T-helper 1 cell treated with Interleukin-12 subunit alpha and Interleukin-12 subunit beta and Interleukin-4 antibody, amounts not matched to agents 30 ng/mL and 1 ng/mL, for 36 hours (primary cell): Measurements from ENCODE around the gene AFDN. TPM values are rescaled to one million over a fixed set of nuclear protein-coding genes. Genes with fewer than 3 reads are reported as not detected.
"Not testable (repeated sequence)": the region's sequence is repeated elsewhere in the genome, so short reads cannot be mapped to it uniquely, and the experiment has no call there.

Experiments
- intact Hi-C: fragments of 100-400 bp; cut with micrococcal nuclease; formaldehyde crosslinking; loops from one replicate; pipeline ENCODE4 v1.15.1; 2024
- total RNA-seq: library from RNA; stranded (reverse); gene quantifications from 2 replicates; pipeline ENCODE4 v1.2.3, GENCODE V29; 2022

The AFDN gene
- total RNA-seq, 1 donor from 2014 or later = 77.7 TPM

DNA sequence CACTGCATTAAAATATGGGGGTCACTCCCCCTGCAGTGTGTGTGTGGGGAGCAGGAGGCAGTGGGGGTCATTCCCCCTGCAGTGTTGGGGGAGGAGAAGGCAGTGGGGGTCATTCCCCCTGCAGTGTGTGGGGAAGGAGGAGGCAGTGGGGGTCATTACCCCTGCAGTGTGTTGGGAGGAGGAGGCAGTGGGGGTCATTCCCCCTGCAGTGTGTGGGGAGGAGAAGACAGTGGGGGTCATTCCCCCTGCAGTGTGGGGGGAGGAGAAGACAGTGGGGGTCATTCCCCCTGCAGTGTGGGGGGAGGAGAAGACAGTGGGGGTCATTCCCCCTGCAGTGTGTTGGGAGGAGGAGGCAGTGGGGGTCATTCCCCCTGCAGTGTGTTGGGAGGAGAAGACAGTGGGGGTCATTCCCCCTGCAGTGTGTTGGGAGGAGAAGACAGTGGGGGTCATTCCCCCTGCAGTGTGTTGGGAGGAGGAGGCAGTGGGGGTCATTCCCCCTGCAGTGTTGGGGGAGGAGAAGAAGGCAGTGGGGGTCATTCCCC is 149.5 kb downstream of the AFDN start:
- intact Hi-C loops = not testable (repeated sequence)

DNA sequence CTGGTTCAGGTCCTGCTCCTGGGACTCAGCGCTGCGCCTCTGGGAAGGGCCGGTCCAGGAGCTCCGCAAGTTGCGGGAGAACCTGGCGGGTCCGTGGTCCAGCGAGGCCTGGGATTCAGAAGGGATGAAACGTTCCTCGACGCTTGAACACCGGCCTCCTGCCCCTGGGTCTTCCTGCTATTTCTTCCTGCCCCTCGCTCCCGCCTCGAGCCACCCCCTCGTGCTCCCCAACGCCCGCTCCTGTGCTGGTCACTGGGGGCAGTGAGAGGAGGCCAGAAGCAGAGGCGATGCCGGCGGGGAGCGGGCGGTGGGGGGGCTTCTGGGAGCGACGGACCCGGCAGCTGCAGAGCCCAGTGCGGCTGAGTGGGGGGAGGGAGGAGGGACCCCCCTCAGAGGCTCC is 150.0 kb downstream of the AFDN start:
- intact Hi-C loops = no loop called here

- intact Hi-C loops = no loop called here
Observed at GRCh38 chr6:167977717-167978467, 151.2 kb downstream of the AFDN start.

DNA sequence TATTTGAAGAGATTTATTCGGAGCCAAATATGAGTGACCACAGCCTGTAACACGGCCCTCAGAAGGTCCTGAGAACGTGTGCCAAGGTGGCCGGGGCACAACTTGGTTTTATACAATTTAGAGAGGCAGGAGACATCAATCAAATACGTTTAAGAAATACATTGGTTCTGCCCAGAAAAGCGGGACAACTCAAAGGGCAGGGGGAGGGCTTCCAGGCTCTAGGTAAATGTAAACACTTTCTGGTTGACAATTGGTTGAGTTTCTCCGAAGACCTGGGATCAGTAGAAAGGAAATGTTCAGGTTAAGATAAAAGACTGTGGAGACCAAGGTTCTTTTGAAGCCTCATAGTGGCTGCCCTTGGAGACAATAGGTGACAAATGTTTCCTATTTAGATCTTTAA is 151.9 kb downstream of the AFDN start:
- intact Hi-C loops = no loop called here

- intact Hi-C loops = no loop called here
Observed at GRCh38 chr6:167979436-167980139, 152.9 kb downstream of the AFDN start.

GRCh38 chr6:167980911-167981580 is 154.3 kb downstream of the AFDN start:
- intact Hi-C loops = no loop called here

- intact Hi-C loops = no loop called here
Observed at GRCh38 chr6:167981916-167982462, 155.3 kb downstream of the AFDN start.

- intact Hi-C loops = no loop called here
Observed at GRCh38 chr6:167984144-167984719, 157.5 kb downstream of the AFDN start.

- intact Hi-C loops = no loop called here
Observed at GRCh38 chr6:167984876-167985604, 158.3 kb downstream of the AFDN start.

DNA sequence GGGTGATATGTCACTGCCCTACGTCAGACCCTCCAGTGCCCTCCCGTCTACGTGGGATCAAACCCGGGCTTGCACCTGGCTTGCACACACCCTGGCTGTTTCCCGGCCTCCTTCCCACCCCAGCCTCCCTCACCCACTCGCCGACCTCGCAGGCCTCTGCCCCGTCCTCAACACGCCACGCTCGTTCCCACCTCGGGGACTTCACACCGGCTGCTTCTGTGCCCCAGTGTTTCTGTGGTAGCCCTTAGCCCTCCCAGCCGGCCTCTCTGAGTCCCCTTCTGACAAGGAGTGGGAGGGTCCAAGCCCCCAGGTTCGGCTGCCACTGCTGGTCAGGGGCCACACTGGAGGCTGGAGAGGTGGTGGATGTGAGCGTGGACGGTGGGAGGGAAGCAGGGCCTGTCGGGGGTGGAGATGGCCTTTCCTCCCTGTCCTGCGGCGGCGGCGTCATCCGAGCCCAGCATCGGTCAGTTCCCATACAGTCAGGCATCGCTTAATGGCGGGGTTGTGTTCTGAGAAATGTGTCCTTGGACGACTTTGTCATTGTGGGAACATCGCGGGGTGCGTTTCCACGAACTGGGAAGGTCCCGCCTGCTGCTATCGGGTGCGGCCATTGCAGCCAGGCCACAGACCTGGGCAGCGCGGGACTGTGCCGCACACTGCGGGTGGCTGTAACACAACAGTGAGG is 159.3 kb downstream of the AFDN start:
- intact Hi-C loops = no loop called here

- intact Hi-C loops = no loop called here
Observed at GRCh38 chr6:167987396-167988153, 160.9 kb downstream of the AFDN start.

GRCh38 chr6:167988154-167988495 is 161.4 kb downstream of the AFDN start:
- intact Hi-C loops = no loop called here

- intact Hi-C loops = no loop called here
Observed at GRCh38 chr6:167988945-167989841, 162.5 kb downstream of the AFDN start.

DNA sequence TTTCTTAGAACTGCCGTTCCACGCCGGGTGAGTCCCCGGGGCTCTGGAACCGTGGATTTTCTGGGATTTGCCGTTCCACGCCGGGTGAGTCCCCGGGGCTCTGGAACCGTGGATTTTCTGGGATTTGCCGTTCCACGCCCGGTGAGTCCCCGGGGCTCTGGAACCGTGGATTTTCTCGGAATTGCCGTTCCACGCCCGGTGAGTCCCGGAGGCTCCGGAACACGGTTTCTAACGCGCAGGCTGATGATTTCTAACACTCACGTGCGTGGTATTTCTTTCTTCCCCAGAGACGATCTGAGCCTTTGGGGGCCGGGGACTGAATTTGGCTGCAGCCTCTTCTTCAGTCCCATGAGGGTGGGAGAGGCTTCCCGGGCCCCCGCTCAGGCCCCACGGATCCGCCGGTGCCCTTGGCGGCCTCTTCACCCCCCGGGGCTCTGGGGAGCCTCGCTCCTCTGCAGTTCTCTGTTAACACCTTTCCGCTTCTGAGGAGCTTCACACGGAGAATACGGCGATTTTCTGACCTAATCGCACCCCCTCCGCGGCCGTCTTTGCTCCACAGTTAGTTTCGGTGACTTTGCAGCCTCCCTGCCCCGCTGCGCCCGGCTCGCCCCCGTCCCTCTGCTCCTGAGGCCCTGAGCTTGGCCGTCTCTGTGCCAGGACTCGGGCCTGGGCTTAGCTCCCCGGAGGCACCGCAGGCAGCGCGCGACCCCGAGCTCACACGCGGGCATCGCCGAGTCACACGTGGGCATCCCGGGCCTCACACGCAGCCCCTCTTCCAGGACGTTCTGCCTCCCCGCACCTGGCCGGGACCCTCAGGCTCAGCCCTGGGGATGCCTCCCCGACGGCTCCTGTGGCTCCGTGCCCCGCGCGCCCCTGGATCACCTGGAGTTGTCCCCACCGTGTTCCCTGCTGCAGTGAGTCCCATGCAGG is 163.6 kb downstream of the AFDN start:
- intact Hi-C loops = no loop called here

DNA sequence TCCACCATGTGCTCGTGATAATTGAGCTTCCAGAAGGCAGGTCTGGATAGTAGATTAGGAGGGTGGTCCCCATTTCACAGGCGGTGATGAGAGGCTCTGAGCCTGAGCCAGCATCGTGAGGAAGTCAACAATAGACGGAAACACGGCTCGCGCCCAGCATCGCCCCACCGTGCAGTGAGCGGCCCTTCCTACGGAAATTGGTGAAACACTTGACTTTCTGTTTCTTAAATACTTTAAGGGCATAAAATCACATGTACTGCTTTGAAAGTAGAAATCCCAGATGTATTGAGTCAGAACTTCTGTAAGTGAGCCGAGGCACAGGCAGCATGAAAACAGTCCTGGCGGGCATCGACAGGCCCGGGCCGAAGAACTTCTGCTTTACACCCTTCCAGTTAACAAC is 166.5 kb downstream of the AFDN start:
- intact Hi-C loops = no loop called here

GRCh38 chr6:167993831-167994230 is 167.1 kb downstream of the AFDN start:
- intact Hi-C loops = no loop called here

DNA sequence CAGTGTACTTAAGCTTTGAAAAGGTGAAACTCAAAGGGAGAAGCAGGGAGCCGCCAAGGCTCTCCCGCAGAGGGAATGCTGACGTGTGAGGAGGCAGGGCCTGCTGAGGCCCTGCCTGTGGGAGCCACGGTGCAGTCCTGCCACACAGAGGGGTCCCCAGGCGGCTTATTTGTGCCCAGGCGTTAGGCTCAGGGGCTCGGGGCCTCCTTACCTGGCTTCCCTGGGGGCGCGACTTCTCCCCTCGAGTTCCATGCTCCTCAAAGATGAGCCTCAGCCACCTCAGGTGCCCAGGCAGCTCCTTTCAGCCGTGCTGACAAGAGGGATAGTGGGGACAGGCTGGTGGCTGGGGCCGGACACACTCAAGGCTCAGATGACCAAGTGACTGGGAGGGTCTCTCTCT is 168.6 kb downstream of the AFDN start:
- intact Hi-C loops = no loop called here
